ENCODE measurements around the gene NPFF. TPM values are rescaled to one million over a fixed set of nuclear protein-coding genes. Genes with fewer than 3 reads are reported as not detected.

NPFF gene
- not detected in 2 replicates for total RNA-seq

GRCh38 chr12:53506881-53507602, at the start of gene NPFF:
Gene NPFF (minus strand): TSS chr12:53507484. CDS start chr12:53507474, 10 bp downstream.

GRCh38 chr12:53500776-53501614, 6.3 kb downstream of the NPFF start, which contains the start of gene TARBP2:
Gene TARBP2 (plus strand): TSS chr12:53501283. CDS start chr12:53501409, 126 bp downstream.

GRCh38 chr12:53499266-53500141, 7.8 kb downstream of the NPFF start, which contains the start of gene MAP3K12:
Gene MAP3K12 (minus strand): TSS chr12:53499458. CDS start chr12:53487391, 12,067 bp downstream.

Other genes with a start within 250 kb of the NPFF start
- 7.3 and 15.2 TPM in 2 replicates for gene ESPL1, start 239.2 kb downstream of the NPFF start, total RNA-seq
- 366 and 370 TPM in 2 replicates for gene PFDN5, start 211.9 kb downstream of the NPFF start, total RNA-seq
- 57.2 and 61.8 TPM in 2 replicates for gene MYG1, start 207.8 kb downstream of the NPFF start, total RNA-seq
- 44.7 and 75.2 TPM in 2 replicates for gene AAAS, start 185.9 kb downstream of the NPFF start, total RNA-seq
- gene SP7, start 171.1 kb downstream of the NPFF start, total RNA-seq = not detected in 2 replicates
- 27.3 and 31.1 TPM in 2 replicates for gene SP1, start 127.3 kb downstream of the NPFF start, total RNA-seq
- gene AMHR2, start 83.6 kb downstream of the NPFF start, total RNA-seq = not detected in 2 replicates
- gene PRR13, start 65.8 kb downstream of the NPFF start, total RNA-seq = 80.1 and 93.2 TPM in 2 replicates
- gene PCBP2, start 55.4 kb downstream of the NPFF start, total RNA-seq = 155 and 169 TPM in 2 replicates
- 2.2 and 8.4 TPM in 2 replicates for gene MAP3K12, start 8.0 kb downstream of the NPFF start, total RNA-seq
- gene TARBP2, start 6.2 kb downstream of the NPFF start, total RNA-seq = 34.8 and 43.0 TPM in 2 replicates
- 9.5 and 11.1 TPM in 2 replicates for gene ATF7, start 118.9 kb upstream of the NPFF start, total RNA-seq
- gene ATP5MC2, start 168.6 kb upstream of the NPFF start, total RNA-seq = 326 and 343 TPM in 2 replicates
- gene CALCOCO1, start 220.0 kb upstream of the NPFF start, total RNA-seq = 23.5 and 44.8 TPM in 2 replicates
- gene CISTR, start 244.5 kb upstream of the NPFF start, total RNA-seq = not detected in 2 replicates